Measurements from ENCODE around the gene CFAP119.

The CFAP119 gene

GRCh38 chr16:30780549-30780948, 18.7 kb upstream of the CFAP119 start:
- DNase-seq: no peak

GRCh38 chr16:30780021-30780420, 18.2 kb upstream of the CFAP119 start:
- no peak for DNase-seq

GRCh38 chr16:30779596-30779995, 17.7 kb upstream of the CFAP119 start:
- no peak for DNase-seq

- DNase-seq: no peak
Measured at GRCh38 chr16:30778549-30779244, 16.8 kb upstream of the CFAP119 start.

GRCh38 chr16:30777591-30778297, 15.9 kb upstream of the CFAP119 start:
- DNase-seq: no peak

GRCh38 chr16:30775392-30776188, 13.7 kb upstream of the CFAP119 start:
- peak; percentile 57 for DNase-seq

GRCh38 chr16:30775131-30775391, 13.2 kb upstream of the CFAP119 start:
- DNase-seq: no peak

- DNase-seq: no peak
Measured at GRCh38 chr16:30774367-30775130, 12.7 kb upstream of the CFAP119 start.

GRCh38 chr16:30773826-30774225, 12.0 kb upstream of the CFAP119 start:
- no peak for DNase-seq

- DNase-seq: no peak
Measured at GRCh38 chr16:30771726-30772125, 9.9 kb upstream of the CFAP119 start.

GRCh38 chr16:30769379-30770089, 7.7 kb upstream of the CFAP119 start:
- DNase-seq: no peak

- DNase-seq: no peak
Measured at GRCh38 chr16:30768583-30769181, 6.8 kb upstream of the CFAP119 start.

- DNase-seq: peak; percentile 62
Measured at GRCh38 chr16:30767767-30768465, 6.1 kb upstream of the CFAP119 start.

- DNase-seq: no peak
Measured at GRCh38 chr16:30766933-30767284, 5.0 kb upstream of the CFAP119 start.

GRCh38 chr16:30766206-30766932, 4.5 kb upstream of the CFAP119 start:
- no peak for DNase-seq

GRCh38 chr16:30764816-30765465, 3.1 kb upstream of the CFAP119 start:
- DNase-seq: no peak

GRCh38 chr16:30764086-30764485, 2.2 kb upstream of the CFAP119 start:
- DNase-seq: no peak

- DNase-seq: no peak
Measured at GRCh38 chr16:30762991-30763725, 1.3 kb upstream of the CFAP119 start.

- peak; percentile 32 for DNase-seq
Measured at GRCh38 chr16:30761427-30761927, 385 bp downstream of the CFAP119 start.
